Measurements from ENCODE around the gene GPATCH3. TPM values are rescaled to one million over a fixed set of nuclear protein-coding genes. Genes with fewer than 3 reads are reported as not detected.
A peak's percentile ranks its signal among the peaks of the same experiment; 100 is the strongest.

GPATCH3 gene
- total RNA-seq, 1 experiment from 2014 or later: 14.8 TPM

GRCh38 chr1:26879793-26880192 lies 20.5 kb downstream of the GPATCH3 start (continued):
- no peak for TF ChIP-seq ZNF274 (IDR thresholded peaks at IDR 0.05; ENCODE audit: low read depth, low read length)
- no peak for TF ChIP-seq SRF (IDR thresholded peaks at IDR 0.05; ENCODE audit: low read depth)
- TF ChIP-seq SP1 (IDR thresholded peaks at IDR 0.05; ENCODE audit: low read depth): no peak
- TF ChIP-seq, protein P1, sequence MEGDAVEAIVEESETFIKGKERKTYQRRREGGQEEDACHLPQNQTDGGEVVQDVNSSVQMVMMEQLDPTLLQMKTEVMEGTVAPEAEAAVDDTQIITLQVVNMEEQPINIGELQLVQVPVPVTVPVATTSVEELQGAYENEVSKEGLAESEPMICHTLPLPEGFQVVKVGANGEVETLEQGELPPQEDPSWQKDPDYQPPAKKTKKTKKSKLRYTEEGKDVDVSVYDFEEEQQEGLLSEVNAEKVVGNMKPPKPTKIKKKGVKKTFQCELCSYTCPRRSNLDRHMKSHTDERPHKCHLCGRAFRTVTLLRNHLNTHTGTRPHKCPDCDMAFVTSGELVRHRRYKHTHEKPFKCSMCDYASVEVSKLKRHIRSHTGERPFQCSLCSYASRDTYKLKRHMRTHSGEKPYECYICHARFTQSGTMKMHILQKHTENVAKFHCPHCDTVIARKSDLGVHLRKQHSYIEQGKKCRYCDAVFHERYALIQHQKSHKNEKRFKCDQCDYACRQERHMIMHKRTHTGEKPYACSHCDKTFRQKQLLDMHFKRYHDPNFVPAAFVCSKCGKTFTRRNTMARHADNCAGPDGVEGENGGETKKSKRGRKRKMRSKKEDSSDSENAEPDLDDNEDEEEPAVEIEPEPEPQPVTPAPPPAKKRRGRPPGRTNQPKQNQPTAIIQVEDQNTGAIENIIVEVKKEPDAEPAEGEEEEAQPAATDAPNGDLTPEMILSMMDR (IDR thresholded peaks at IDR 0.05 in 2 of 3, conservative IDR thresholded peaks at IDR 0.05 in 1 of 3; ENCODE audit: borderline replicate concordance in 1 of 3, insufficient read depth in 1 of 3, low read depth in 2 of 3, low read length in 2 of 3): no peak
- TF ChIP-seq CBX3 (IDR thresholded peaks at IDR 0.05; ENCODE audit: low read depth): no peak

- H3K4me1 ChIP-seq (ENCODE audit: control insufficient read depth in 1 of 2, insufficient read depth in 2 of 2, low read length in 2 of 2): peaks cover 7 to 45% of the 10 kb centered on the region in 2 experiments
- CTCF ChIA-PET: interaction anchor here (1.4 to 1.8 kb wide), 3 partner anchors 12 to 275 kb away, joined by 3 to 11 read pairs (median 6); no protein-coding TSS in a partner anchor
- no peaks in the 10 kb centered on the region for H3K27me3 ChIP-seq (ENCODE audit: insufficient read depth, low read length)
- no peaks in the 10 kb centered on the region for H4K20me1 ChIP-seq (ENCODE audit: insufficient read depth)
- peaks cover 11 to 18% of the 10 kb centered on the region in 2 experiments; a peak in 3 of 4 replicates for H3K36me3 ChIP-seq (ENCODE audit: control insufficient read depth in 1 of 2, insufficient read depth in 2 of 2, low read length in 2 of 2)
- RAD21 ChIA-PET (ENCODE audit: low non-redundant PET in 1 of 2, low total read pairs in 2 of 2, uncharacterized antibody in 2 of 2, unreplicated experiment in 2 of 2): no interaction called here
- peaks cover 4% of the 10 kb centered on the region; the same call in 1 of the 2 replicates for H3K79me2 ChIP-seq (ENCODE audit: insufficient read depth, low read length)
- no peak overlapping the region for H2AFZ ChIP-seq (ENCODE audit: low read depth, low read length, poor library complexity, severe bottlenecking)
- no peaks in the 10 kb centered on the region for H3K9me2 ChIP-seq (ENCODE audit: insufficient read depth)
- BruUV-seq (replicated peaks): no TSS peak
- no peak overlapping the region for H3K27ac ChIP-seq (ENCODE audit: low read depth, low read length)
- DNase-seq (ENCODE audit: low read depth, low spot score) (no peak), ATAC-seq (no peak)
- 0 out of 2 replicates have a peak overlapping the region, but pooled peaks have one; percentile 1 for H3K9ac ChIP-seq (ENCODE audit: low read length)
- no peaks in the 10 kb centered on the region for H3K9me3 ChIP-seq (ENCODE audit: control insufficient read depth in 1 of 2, insufficient read depth in 1 of 2, low read depth in 1 of 2, low read length in 2 of 2)
- intact Hi-C loops (cut with micrococcal nuclease): no loop called here
- H3K4me2 ChIP-seq (ENCODE audit: low read length): no peak overlapping the region
- POLR2A ChIA-PET: no interaction called here
- H3K4me3 ChIP-seq (replicated peaks in 1 of 2; ENCODE audit: low read depth in 1 of 2, low read length in 2 of 2): no peak overlapping the region
- TF ChIP-seq SRF (IDR thresholded peaks at IDR 0.05; ENCODE audit: low read depth): no peak
- no peak for TF ChIP-seq SP1 (IDR thresholded peaks at IDR 0.05; ENCODE audit: low read depth)
- TF ChIP-seq, protein P2, sequence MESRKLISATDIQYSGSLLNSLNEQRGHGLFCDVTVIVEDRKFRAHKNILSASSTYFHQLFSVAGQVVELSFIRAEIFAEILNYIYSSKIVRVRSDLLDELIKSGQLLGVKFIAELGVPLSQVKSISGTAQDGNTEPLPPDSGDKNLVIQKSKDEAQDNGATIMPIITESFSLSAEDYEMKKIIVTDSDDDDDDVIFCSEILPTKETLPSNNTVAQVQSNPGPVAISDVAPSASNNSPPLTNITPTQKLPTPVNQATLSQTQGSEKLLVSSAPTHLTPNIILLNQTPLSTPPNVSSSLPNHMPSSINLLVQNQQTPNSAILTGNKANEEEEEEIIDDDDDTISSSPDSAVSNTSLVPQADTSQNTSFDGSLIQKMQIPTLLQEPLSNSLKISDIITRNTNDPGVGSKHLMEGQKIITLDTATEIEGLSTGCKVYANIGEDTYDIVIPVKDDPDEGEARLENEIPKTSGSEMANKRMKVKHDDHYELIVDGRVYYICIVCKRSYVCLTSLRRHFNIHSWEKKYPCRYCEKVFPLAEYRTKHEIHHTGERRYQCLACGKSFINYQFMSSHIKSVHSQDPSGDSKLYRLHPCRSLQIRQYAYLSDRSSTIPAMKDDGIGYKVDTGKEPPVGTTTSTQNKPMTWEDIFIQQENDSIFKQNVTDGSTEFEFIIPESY (IDR thresholded peaks at IDR 0.05; ENCODE audit: extremely low read depth, insufficient replicate concordance, low read length): no peak
- no peak for TF ChIP-seq RAD21 (IDR thresholded peaks at IDR 0.05; ENCODE audit: low read depth)
- TF ChIP-seq FOSL1 (IDR thresholded peaks at IDR 0.05; ENCODE audit: low read depth): no peak
- TF ChIP-seq ZNF274 (IDR thresholded peaks at IDR 0.05; ENCODE audit: low read depth, low read length): no peak
- TF ChIP-seq REST (IDR thresholded peaks at IDR 0.05; ENCODE audit: low read depth): no peak
- no peak for TF ChIP-seq ATF3 (IDR thresholded peaks at IDR 0.05)
- TF ChIP-seq EZH2 (IDR thresholded peaks at IDR 0.05): no peak
- TF ChIP-seq ELF1 (IDR thresholded peaks at IDR 0.05; ENCODE audit: borderline replicate concordance, low read depth): no peak
- TF ChIP-seq EGR1 (IDR thresholded peaks at IDR 0.05; ENCODE audit: low read depth): no peak
- TF ChIP-seq POLR2AphosphoS5 (IDR thresholded peaks at IDR 0.05; ENCODE audit: low read depth, low read length): no peak
- no peak for TF ChIP-seq CBX3 (IDR thresholded peaks at IDR 0.05; ENCODE audit: low read depth)
- no peak for TF ChIP-seq POLR2A (IDR thresholded peaks at IDR 0.05; ENCODE audit: borderline replicate concordance, extremely low read depth, insufficient read depth, insufficient read length)
- TF ChIP-seq ZFX (IDR thresholded peaks at IDR 0.05): no peak
- TF ChIP-seq CEBPB (IDR thresholded peaks at IDR 0.05; ENCODE audit: low read depth): no peak
Measured at GRCh38 chr1:26877326-26877725, 22.9 kb downstream of the GPATCH3 start.

All from HCT116 (cell line).